ENCODE data around the gene SPEN.

DNA sequence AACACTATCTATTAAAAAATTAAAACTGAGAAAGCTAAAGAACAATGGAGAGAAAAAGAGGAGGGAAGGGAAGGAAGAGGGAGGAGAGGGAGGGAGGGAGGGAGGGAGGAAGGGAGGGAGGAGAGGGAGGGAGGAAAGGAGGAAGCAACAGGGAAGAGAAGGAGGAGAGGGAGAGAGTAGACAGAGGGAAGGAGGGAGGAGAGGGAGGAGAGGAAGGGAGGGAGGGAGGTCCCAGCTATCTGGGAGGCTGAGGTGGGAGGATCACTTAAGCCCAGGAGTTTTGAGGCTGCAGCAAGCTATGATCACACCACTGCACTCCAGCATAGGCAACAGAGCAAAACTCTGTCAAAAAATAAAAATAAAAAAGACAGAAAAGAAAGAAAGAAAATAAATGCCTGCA is 111.9 kb downstream of the SPEN start:
- no peak for TF ChIP-seq POLR2AphosphoS5 (IDR thresholded peaks at IDR 0.05; ENCODE audit: insufficient read depth in 1 of 2, low read depth in 1 of 2)
- TF ChIP-seq, protein P1, sequence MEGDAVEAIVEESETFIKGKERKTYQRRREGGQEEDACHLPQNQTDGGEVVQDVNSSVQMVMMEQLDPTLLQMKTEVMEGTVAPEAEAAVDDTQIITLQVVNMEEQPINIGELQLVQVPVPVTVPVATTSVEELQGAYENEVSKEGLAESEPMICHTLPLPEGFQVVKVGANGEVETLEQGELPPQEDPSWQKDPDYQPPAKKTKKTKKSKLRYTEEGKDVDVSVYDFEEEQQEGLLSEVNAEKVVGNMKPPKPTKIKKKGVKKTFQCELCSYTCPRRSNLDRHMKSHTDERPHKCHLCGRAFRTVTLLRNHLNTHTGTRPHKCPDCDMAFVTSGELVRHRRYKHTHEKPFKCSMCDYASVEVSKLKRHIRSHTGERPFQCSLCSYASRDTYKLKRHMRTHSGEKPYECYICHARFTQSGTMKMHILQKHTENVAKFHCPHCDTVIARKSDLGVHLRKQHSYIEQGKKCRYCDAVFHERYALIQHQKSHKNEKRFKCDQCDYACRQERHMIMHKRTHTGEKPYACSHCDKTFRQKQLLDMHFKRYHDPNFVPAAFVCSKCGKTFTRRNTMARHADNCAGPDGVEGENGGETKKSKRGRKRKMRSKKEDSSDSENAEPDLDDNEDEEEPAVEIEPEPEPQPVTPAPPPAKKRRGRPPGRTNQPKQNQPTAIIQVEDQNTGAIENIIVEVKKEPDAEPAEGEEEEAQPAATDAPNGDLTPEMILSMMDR (IDR thresholded peaks at IDR 0.05) = no peak

All from vagina (tissue), 2 donors.